Bronchial epithelial cell (primary cell): Measurements from ENCODE around the gene ZFTA. TPM values are rescaled to one million over a fixed set of nuclear protein-coding genes. Genes with fewer than 3 reads are reported as not detected.
A peak's percentile ranks its signal among the peaks of the same experiment; 100 is the strongest.

Source experiments
- DNase-seq: peaks from one replicate; pipeline ENCODE4 v3.0.0-alpha.2; 2010; ENCODE audit warnings: low read depth
- FAIRE-seq: peaks from 2 replicates; lab custom pipeline; 2011; peaks lifted over from hg19 to GRCh38; lab: Jason Lieb, UNC
- H3K27me3 ChIP-seq: 2 replicates; pipeline ENCODE4 v1.5.1; 2011; ENCODE audit warnings: low read length; ENCODE audit not compliant: control insufficient read depth, insufficient read depth
- H3K36me3 ChIP-seq: 2 replicates; pipeline ENCODE4 v1.5.1; 2011; ENCODE audit warnings: low read length; ENCODE audit not compliant: control insufficient read depth, insufficient read depth
- H3K4me3 ChIP-seq: 2 replicates; pipeline ENCODE4 v1.5.1; 2011; ENCODE audit warnings: mild to moderate bottlenecking, low read depth, low read length, control low read depth
- CTCF ChIP-seq: IDR thresholded peaks from 2 replicates; pipeline ENCODE4 v1.5.1; 2011; ENCODE audit warnings: mild to moderate bottlenecking, moderate library complexity, low read length, control low read depth, inconsistent platforms; ENCODE audit not compliant: insufficient read depth, severe bottlenecking
- total RNA-seq: library from RNA; depleted of rRNA; stranded (reverse); fragments of >200 nt; gene quantifications from 2 replicates; pipeline ENCODE4 v1.2.1, GENCODE V29; 2014

ZFTA gene
- total RNA-seq, 1 donor from 2014 or later = 2.9 TPM

DNA sequence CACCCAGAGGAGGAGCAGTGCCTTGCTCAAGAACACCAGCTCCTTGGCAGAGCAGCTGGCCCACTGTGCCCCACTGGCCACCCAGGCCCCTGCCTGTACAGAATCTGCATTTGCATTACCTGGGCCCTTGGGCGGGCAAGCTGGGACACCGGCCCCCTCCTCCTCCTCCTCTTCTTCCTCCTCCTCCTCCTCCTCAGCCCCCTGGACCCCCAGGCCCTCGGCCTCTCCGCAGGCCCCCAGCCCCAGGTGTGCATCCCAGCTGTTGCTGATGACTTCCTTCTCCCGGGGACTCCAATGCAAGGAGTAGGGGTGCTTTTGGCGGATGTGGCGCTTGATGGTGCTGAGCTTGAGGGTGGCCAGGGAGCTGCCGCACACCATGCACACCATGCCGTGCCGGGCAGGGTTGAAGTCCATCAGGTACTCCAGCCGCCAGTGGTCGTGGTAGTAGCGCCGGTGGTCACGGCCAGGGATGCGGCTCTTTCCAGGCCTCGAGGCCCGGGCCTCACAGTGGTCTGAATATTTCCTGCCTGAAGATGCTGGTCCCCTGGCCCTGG lies 2.8 kb downstream of the ZFTA start:
- Histone ChIP-seq H3K27me3 (no peaks in the 10 kb centered on the region), H3K36me3 (no peaks in the 10 kb centered on the region), H3K4me3 (no peak overlapping the region)
- DNase-seq (no peak), FAIRE-seq (no peak)
- TF ChIP-seq CTCF = no peak

- Histone ChIP-seq H3K36me3 (no peaks in the 10 kb centered on the region), H3K27me3 (no peaks in the 10 kb centered on the region), H3K4me3 (no peak overlapping the region)
- DNase-seq (no peak), FAIRE-seq (no peak)
- TF ChIP-seq CTCF = no peak
Measured at GRCh38 chr11:63764679-63765647, 3.6 kb downstream of the ZFTA start.

GRCh38 chr11:63764340-63764678 lies 4.3 kb downstream of the ZFTA start:
- Histone ChIP-seq H3K27me3 (no peaks in the 10 kb centered on the region), H3K36me3 (no peaks in the 10 kb centered on the region), H3K4me3 (no peak overlapping the region)
- FAIRE-seq (no peak), DNase-seq (no peak)
- TF ChIP-seq CTCF = no peak

DNA sequence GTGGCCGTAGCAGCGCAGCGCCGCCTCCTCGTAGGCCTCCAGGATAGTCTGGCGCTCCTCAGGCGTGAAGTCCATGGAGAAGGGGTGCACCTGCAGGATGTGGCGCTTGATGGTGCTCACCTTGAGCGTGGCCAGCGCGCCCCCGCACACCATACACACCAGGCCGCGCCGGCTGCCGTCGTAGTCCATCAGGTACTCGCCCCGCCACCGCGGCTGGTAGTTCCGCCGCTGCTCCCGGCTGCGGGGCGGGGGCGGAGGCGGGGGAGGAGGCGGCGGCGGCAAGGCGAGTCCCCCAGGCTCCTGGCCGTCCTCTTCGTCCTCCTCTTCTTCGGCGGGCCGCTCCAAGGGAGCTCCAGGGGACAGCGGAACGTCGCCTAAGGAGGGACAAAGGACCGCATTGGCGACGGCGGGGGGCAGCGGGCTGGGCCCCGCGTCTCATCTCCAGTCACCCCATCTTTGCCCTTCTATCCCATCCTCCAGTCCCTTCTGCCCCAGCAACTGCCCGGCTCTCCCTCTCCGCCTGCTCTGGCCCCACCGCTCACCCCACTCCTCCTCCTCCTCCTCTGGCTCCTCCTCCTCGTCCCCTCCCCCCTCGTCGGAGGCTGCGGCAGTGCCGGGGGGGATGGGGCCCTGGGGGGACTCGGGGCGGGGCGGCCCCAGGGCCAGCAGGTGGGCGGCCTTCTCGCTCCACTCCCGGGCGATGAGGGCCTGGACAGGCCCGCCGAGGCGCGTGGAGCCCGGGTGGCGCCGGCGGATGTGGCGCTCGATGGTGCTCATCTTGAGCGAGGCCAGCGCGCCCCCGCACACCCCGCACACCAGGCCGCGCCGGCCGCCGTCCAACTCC lies 4.9 kb downstream of the ZFTA start:
- DNase-seq = no peak
- Histone ChIP-seq H3K4me3 (no peak overlapping the region), H3K27me3 (no peaks in the 10 kb centered on the region), H3K36me3 (no peaks in the 10 kb centered on the region)
- no peak for FAIRE-seq
- TF ChIP-seq CTCF = no peak

GRCh38 chr11:63762654-63763495 lies 5.7 kb downstream of the ZFTA start:
- FAIRE-seq (no peak), DNase-seq (no peak)
- no peaks in the 10 kb centered on the region for H3K36me3 ChIP-seq
- H3K27me3 ChIP-seq = no peaks in the 10 kb centered on the region
- H3K4me3 ChIP-seq = peak overlapping the region; percentile 25
- no peak for TF ChIP-seq CTCF
